Kidney (tissue), 22 donors: Measurements from ENCODE around the gene SLC25A34. TPM values are rescaled to one million over a fixed set of nuclear protein-coding genes. Genes with fewer than 3 reads are reported as not detected.

ENCODE experiments used
- DNase-seq, 5 donors: peaks; one replicate each; pipeline ENCODE4 v3.0.0-alpha.2; 2013 to 2020
- FAIRE-seq: peaks from 2 replicates; lab custom pipeline; 2012; peaks lifted over from hg19 to GRCh38; lab: Jason Lieb, UNC
- H3K27ac ChIP-seq, 2 donors: one replicate each; pipeline ENCODE4 v1.7.0; 2013; ENCODE audit warnings: low read depth in 2 of 2, low read length in 2 of 2, inconsistent platforms in 1 of 2
- H3K27me3 ChIP-seq: one replicate; pipeline ENCODE4 v1.7.1; 2013; ENCODE audit warnings: low read length, inconsistent platforms; ENCODE audit not compliant: control insufficient read depth, insufficient read depth
- H3K36me3 ChIP-seq, 3 donors: one replicate each; pipeline versions ENCODE4 v1.7.0 to v1.7.1; 2013; ENCODE audit warnings: low read length in 3 of 3, control low read depth in 1 of 3, inconsistent platforms in 1 of 3; ENCODE audit not compliant: insufficient read depth in 3 of 3, control insufficient read depth in 2 of 3
- H3K4me1 ChIP-seq, 3 donors: one replicate each; pipeline versions ENCODE4 v1.7.0 to v1.7.1; 2013; ENCODE audit warnings: low read length in 3 of 3, inconsistent platforms in 1 of 3, low read depth in 1 of 3; ENCODE audit not compliant: control insufficient read depth in 2 of 3, insufficient read depth in 2 of 3
- H3K4me3 ChIP-seq, 3 donors: one replicate each; pipeline versions ENCODE4 v1.7.0 to v1.8.1; 2013; ENCODE audit warnings: low read length in 3 of 3, control low read depth in 1 of 3, inconsistent platforms in 1 of 3
- H3K9ac ChIP-seq, 3 donors: one replicate each; pipeline versions ENCODE4 v1.7.0 to v1.7.1; 2013; ENCODE audit warnings: low read length in 3 of 3, control low read depth in 1 of 3, inconsistent platforms in 1 of 3
- H3K9me3 ChIP-seq, 3 donors: one replicate each; pipeline versions ENCODE4 v1.7.0 to v1.7.1; 2013; ENCODE audit warnings: low read length in 3 of 3, control low read depth in 1 of 3, inconsistent platforms in 1 of 3; ENCODE audit not compliant: control insufficient read depth in 2 of 3, insufficient read depth in 1 of 3
- CTCF ChIP-seq: IDR thresholded peaks from 3 replicates; pipeline ENCODE4 v1.5.1; 2012; ENCODE audit warnings: mild to moderate bottlenecking, moderate library complexity, borderline replicate concordance; ENCODE audit not compliant: insufficient read depth; ENCODE audit errors: extremely low read depth
- intact Hi-C: fragments of 100-400 bp; cut with DNase I; formaldehyde crosslinking; loops from one replicate; pipeline ENCODE4 v1.11.1; 2022
- long read RNA-seq, 10 donors: library from polyadenylated mRNA in 1 of 10; unstranded in 1 of 10; transcript quantifications; one replicate each; pipeline ENCODE4 v2.0.0 and lab custom pipeline, GENCODE V29; 2021 to 2026
- polyA plus RNA-seq: library from polyadenylated mRNA; stranded (reverse); fragments of 350-450 nt; fragmentation: Illumina TruSeq; extraction: RNeasy Lipid Tissue Mini Kit (QIAGEN cat#74804); gene quantifications from one replicate; pipeline ENCODE4 v1.2.3, GENCODE V29; 2014; ENCODE audit warnings: low read depth, low replicate concordance; ENCODE audit not compliant: insufficient read depth
- total RNA-seq: library from RNA; stranded (reverse); fragmentation: NEBNext Ultra II Directional; extraction: Animal tissue kit (Norgen Biotek cat#: 25700); gene quantifications from one replicate; pipeline ENCODE4 v1.2.1, GENCODE V29; 2021
- donor health status: control.
- donor health status: control.
- donor health status: control.
- donor health status: control.
- donor health status: control.
- donor health status: DM: yes; HTN: yes; CAD: no.
- donor health status: Normal renal cell carcinoma (clear cell type).

Gene SLC25A34
- total RNA-seq (1.5 TPM), polyA plus RNA-seq (12.2 TPM)
- long read RNA-seq, donor 1, partial matches to known transcripts: 0 of 1 reads
- long read RNA-seq, donor 1, other reads (novel, unspliced or antisense): 0 of 1 reads
- long read RNA-seq, donor 2, partial matches to known transcripts: 0 of 1 reads
- long read RNA-seq, donor 2, other reads (novel, unspliced or antisense): 0 of 1 reads
- long read RNA-seq, donor 3, partial matches to known transcripts: 0 of 1 reads
- long read RNA-seq, donor 3, other reads (novel, unspliced or antisense): 0 of 1 reads
- long read RNA-seq, donor 4: 0 reads
- long read RNA-seq, donor 5: 0 reads
- long read RNA-seq, donor 6: 0 reads
- long read RNA-seq, donor 7, partial matches to known transcripts: 0 of 1 reads
- long read RNA-seq, donor 7, other reads (novel, unspliced or antisense): 0 of 1 reads
- long read RNA-seq, donor 8: 0 reads
- long read RNA-seq, donor 9: 0 reads
- long read RNA-seq, donor 10: 0 reads

- Histone ChIP-seq H3K27ac (peak within 1 kb of the TSS; percentile 85 to 92), H3K9ac (peak within 1 kb of the TSS in 1 of 3 donors; percentile 65), H3K9me3 (no peaks in the 10 kb centered on the region), H3K4me1 (peaks cover 0 to 22% (median 14%) of the 10 kb centered on the region in 3 donors), H3K27me3 (no peaks in the 10 kb centered on the region), H3K4me3 (peak within 1 kb of the TSS in 1 of 3 donors; percentile 52), H3K36me3 (peaks cover 0 to 8% (median 0%) of the 10 kb centered on the region in 3 donors)
- no peak for TF ChIP-seq CTCF
- intact Hi-C loops: no loop called here
- peak; percentile 71 to 83 (median 76) for DNase-seq
- no peak for FAIRE-seq
Observed at GRCh38 chr1:15736038-15736891, at the start of gene SLC25A34. Gene SLC25A34 (plus strand): TSS chr1:15736258. CDS start chr1:15736486, 228 bp downstream.

GRCh38 chr1:15687446-15687845 lies 48.6 kb upstream of the SLC25A34 start:
- Histone ChIP-seq H3K4me1 (peaks cover 0 to 7% (median 6%) of the 10 kb centered on the region in 3 donors), H3K9me3 (no peaks in the 10 kb centered on the region), H3K9ac (no peak overlapping the region), H3K4me3 (no peak overlapping the region), H3K36me3 (no peaks in the 10 kb centered on the region), H3K27ac (no peak overlapping the region), H3K27me3 (no peaks in the 10 kb centered on the region)
- intact Hi-C loops: no loop called here
- DNase-seq (no peak), FAIRE-seq (no peak)
- TF ChIP-seq CTCF: no peak

GRCh38 chr1:15690317-15690716 lies 45.7 kb upstream of the SLC25A34 start:
- FAIRE-seq (no peak), DNase-seq (no peak)
- H3K9ac ChIP-seq: no peak overlapping the region
- peaks cover 0 to 7% (median 6%) of the 10 kb centered on the region in 3 donors for H3K4me1 ChIP-seq
- H3K4me3 ChIP-seq: no peak overlapping the region
- H3K36me3 ChIP-seq: no peaks in the 10 kb centered on the region
- intact Hi-C loops: no loop called here
- H3K27ac ChIP-seq: no peak overlapping the region
- no peak for TF ChIP-seq CTCF
- no peaks in the 10 kb centered on the region for H3K9me3 ChIP-seq
- no peaks in the 10 kb centered on the region for H3K27me3 ChIP-seq
